Lower lobe of right lung (tissue), 2 donors: ENCODE measurements around the gene RNU2-1. TPM values are rescaled to one million over a fixed set of nuclear protein-coding genes. Genes with fewer than 3 reads are reported as not detected.
A peak's percentile ranks its signal among the peaks of the same experiment; 100 is the strongest.
"Not testable (repeated sequence)": the region's sequence is repeated elsewhere in the genome, so short reads cannot be mapped to it uniquely, and the experiment has no call there.

ENCODE experiments used
- ATAC-seq, 2 donors: fragments of 200-7000 bp; cut with Tn5 transposase; one replicate each; pipeline ENCODE4 v1.9.1; 2020 to 2022; ENCODE audit warnings: mild to moderate bottlenecking in 2 of 2, moderate library complexity in 2 of 2
- DNase-seq: peaks from one replicate; pipeline ENCODE4 v3.0.0-alpha.2; 2020
- H3K27ac ChIP-seq: fragments of 200-600 bp; one replicate; pipeline ENCODE4 v1.8.0; 2022
- H3K27me3 ChIP-seq: fragments of 200-600 bp; one replicate; pipeline ENCODE4 v1.8.0; 2022; ENCODE audit warnings: low read depth
- H3K36me3 ChIP-seq: fragments of 200-600 bp; one replicate; pipeline ENCODE4 v1.8.0; 2022; ENCODE audit warnings: mild to moderate bottlenecking
- H3K4me1 ChIP-seq: fragments of 200-600 bp; one replicate; pipeline ENCODE4 v1.8.0; 2022
- H3K4me3 ChIP-seq: fragments of 200-600 bp; one replicate; pipeline ENCODE4 v1.8.0; 2022; ENCODE audit warnings: mild to moderate bottlenecking
- H3K9me3 ChIP-seq: fragments of 200-600 bp; one replicate; pipeline ENCODE4 v1.8.0; 2022
- intact Hi-C: fragments of 100-400 bp; cut with DNase I; formaldehyde crosslinking; loops from one replicate; pipeline ENCODE4 v1.11.0; 2022
- long read RNA-seq: library from polyadenylated mRNA; unstranded; transcript quantifications from one replicate; pipeline ENCODE4 v2.0.0, GENCODE V29; 2021
- total RNA-seq: library from RNA; stranded (reverse); fragmentation: NEBNext Ultra II Directional; extraction: Animal tissue kit (Norgen Biotek cat#: 25700); gene quantifications from one replicate; pipeline ENCODE4 v1.2.1, GENCODE V29; 2021
- donor health status: DM: no; HTN: yes; CAD: no; lungs with severe emphysema.

RNU2-1 gene
- total RNA-seq = 8,279 TPM
- long read RNA-seq = 0 reads

DNA sequence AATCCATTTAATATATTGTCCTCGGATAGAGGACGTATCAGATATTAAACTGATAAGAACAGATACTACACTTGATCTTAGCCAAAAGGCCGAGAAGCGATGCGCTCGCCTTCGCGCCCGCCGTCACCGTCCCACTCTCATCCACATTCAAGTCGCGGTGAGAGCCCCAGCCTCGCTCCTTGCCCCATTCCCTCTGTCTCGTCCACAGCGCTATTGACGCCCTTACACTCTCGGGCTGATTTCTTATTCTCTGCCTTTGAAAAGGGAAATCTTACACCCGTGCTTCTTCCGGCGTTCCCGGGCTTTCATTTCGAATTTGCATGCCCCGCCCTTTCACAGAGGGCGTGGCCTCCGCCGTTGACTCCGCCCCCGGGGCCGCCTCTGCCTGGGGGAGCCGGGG, at the start of gene RNU2-1:
TSS of gene RNU2-1 (minus strand) at position 101 of the 400 bp plus-strand sequence.
- H3K4me3 ChIP-seq, H3K9me3 ChIP-seq, ATAC-seq, H3K4me1 ChIP-seq, DNase-seq, H3K36me3 ChIP-seq, H3K27ac ChIP-seq, H3K27me3 ChIP-seq, intact Hi-C loops: not testable (repeated sequence)

DNA sequence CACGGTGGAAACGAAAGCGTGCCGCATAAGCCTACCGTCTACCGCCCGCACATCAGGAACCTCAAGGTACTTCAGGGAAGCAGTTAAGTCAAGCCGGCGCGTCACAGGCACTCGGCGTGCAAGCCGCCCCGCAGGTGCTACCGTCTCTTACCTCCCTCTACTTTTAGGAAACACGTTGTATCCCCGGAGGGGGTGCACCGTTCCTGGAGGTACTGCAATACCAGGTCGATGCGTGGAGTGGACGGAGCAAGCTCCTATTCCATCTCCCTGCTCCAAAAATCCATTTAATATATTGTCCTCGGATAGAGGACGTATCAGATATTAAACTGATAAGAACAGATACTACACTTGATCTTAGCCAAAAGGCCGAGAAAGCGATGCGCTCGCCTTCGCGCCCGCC, 39.1 kb upstream of the RNU2-1 start:
- H3K9me3 ChIP-seq, intact Hi-C loops, H3K27ac ChIP-seq, H3K36me3 ChIP-seq, H3K27me3 ChIP-seq, H3K4me3 ChIP-seq, H3K4me1 ChIP-seq, DNase-seq: not testable (repeated sequence)
- peak in 1 of 2 donors; percentile 12 for ATAC-seq

DNA sequence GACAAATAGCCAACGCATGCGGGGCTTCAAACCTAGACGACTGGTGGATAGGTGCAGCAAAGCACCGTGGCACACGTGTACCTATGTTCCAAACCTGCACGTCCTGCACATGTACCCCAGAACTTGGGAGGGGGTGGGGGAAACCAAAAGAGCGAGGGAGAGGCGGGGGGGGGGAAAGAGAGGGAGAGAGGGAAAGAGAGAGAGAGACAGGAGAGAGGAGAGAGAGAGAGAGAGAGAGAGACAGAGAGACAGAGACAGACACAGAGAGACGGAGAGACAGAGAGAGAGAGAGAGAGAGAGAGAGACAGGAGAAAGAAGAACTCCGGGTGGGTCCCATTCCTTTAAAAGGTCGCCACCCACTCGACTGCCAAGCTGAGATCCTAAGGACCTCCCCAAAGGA, 38.7 kb upstream of the RNU2-1 start:
- H3K36me3 ChIP-seq, H3K27ac ChIP-seq, intact Hi-C loops, ATAC-seq, H3K4me1 ChIP-seq, DNase-seq, H3K9me3 ChIP-seq, H3K27me3 ChIP-seq, H3K4me3 ChIP-seq: not testable (repeated sequence)

DNA sequence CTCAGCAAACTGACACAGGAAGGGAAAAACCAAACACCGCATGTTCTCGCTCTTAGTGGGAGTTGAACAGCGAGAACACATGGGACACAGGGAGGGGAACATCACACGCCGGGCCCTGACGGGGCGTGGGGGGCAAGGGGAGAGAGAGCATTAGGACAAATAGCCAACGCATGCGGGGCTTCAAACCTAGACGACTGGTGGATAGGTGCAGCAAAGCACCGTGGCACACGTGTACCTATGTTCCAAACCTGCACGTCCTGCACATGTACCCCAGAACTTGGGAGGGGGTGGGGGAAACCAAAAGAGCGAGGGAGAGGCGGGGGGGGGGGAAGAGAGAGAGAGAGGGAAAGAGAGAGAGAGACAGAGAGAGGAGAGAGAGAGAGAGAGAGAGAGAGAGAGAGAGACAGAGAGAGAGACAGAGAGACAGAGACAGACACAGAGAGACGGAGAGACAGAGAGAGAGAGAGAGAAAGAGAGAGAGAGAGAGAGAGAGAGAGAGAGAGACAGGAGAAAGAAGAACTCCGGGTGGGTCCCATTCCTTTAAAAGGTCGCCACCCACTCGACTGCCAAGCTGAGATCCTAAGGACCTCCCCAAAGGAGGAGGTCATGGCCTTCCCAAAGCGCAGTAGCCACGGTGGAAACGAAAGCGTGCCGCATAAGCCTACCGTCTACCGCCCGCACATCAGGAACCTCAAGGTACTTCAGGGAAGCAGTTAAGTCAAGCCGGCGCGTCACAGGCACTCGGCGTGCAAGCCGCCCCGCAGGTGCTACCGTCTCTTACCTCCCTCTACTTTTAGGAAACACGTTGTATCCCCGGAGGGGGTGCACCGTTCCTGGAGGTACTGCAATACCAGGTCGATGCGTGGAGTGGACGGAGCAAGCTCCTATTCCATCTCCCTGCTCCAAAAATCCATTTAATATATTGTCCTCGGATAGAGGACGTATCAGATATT, 37.1 kb upstream of the RNU2-1 start:
- H3K9me3 ChIP-seq, H3K4me1 ChIP-seq, H3K27me3 ChIP-seq, DNase-seq, H3K27ac ChIP-seq, intact Hi-C loops, H3K36me3 ChIP-seq, H3K4me3 ChIP-seq: not testable (repeated sequence)
- peak in 1 of 2 donors; percentile 14 for ATAC-seq

DNA sequence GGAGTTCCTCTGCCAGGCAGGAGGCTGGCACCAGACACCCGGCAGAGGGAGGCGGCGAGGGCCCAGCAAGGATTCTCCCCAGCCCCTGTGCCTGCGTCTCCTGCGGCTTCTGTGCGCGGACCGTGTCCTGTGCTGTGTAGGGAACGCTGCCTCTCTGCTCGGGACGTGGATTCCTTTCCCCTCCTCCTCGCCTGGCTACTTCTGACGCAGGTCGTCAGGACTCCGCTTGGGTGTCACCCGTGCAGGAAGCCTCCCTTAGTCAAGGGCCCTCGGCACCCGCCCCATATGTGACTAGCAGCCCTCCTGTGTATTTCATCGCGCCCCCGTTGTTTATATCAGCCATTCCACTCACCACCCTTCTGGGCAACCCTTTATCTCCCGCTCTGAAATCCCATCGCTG, 12.7 kb upstream of the RNU2-1 start:
- intact Hi-C loops, H3K36me3 ChIP-seq, H3K4me1 ChIP-seq, ATAC-seq, H3K9me3 ChIP-seq, DNase-seq, H3K27me3 ChIP-seq: not testable (repeated sequence)
- Histone ChIP-seq H3K27ac (peak overlapping the region; percentile 56), H3K4me3 (peak overlapping the region; percentile 25)

DNA sequence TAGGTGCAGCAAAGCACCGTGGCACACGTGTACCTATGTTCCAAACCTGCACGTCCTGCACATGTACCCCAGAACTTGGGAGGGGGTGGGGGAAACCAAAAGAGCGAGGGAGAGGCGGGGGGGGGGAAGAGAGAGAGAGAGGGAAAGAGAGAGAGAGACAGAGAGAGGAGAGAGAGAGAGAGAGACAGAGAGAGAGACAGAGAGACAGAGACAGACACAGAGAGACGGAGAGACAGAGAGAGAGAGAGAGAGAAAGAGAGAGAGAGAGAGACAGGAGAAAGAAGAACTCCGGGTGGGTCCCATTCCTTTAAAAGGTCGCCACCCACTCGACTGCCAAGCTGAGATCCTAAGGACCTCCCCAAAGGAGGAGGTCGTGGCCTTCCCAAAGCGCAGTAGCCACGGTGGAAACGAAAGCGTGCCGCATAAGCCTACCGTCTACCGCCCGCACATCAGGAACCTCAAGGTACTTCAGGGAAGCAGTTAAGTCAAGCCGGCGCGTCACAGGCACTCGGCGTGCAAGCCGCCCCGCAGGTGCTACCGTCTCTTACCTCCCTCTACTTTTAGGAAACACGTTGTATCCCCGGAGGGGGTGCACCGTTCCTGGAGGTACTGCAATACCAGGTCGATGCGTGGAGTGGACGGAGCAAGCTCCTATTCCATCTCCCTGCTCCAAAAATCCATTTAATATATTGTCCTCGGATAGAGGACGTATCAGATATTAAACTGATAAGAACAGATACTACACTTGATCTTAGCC, 7.0 kb upstream of the RNU2-1 start:
- H3K36me3 ChIP-seq, DNase-seq, H3K27me3 ChIP-seq, H3K4me3 ChIP-seq, H3K4me1 ChIP-seq, H3K9me3 ChIP-seq, H3K27ac ChIP-seq, intact Hi-C loops: not testable (repeated sequence)
- ATAC-seq = peak in 1 of 2 donors; percentile 44

DNA sequence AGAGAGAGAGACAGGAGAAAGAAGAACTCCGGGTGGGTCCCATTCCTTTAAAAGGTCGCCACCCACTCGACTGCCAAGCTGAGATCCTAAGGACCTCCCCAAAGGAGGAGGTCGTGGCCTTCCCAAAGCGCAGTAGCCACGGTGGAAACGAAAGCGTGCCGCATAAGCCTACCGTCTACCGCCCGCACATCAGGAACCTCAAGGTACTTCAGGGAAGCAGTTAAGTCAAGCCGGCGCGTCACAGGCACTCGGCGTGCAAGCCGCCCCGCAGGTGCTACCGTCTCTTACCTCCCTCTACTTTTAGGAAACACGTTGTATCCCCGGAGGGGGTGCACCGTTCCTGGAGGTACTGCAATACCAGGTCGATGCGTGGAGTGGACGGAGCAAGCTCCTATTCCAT, 5.8 kb upstream of the RNU2-1 start:
- intact Hi-C loops, DNase-seq, H3K27me3 ChIP-seq, H3K36me3 ChIP-seq, H3K4me3 ChIP-seq, ATAC-seq, H3K9me3 ChIP-seq, H3K27ac ChIP-seq, H3K4me1 ChIP-seq: not testable (repeated sequence)

DNA sequence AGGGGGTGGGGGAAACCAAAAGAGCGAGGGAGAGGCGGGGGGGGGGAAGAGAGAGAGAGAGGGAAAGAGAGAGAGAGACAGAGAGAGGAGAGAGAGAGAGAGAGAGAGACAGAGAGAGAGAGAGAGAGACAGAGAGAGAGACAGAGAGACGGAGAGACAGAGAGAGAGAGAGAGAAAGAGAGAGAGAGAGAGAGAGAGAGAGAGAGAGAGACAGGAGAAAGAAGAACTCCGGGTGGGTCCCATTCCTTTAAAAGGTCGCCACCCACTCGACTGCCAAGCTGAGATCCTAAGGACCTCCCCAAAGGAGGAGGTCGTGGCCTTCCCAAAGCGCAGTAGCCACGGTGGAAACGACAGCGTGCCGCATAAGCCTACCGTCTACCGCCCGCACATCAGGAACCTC, 514 bp downstream of the RNU2-1 start:
- H3K27ac ChIP-seq, DNase-seq, ATAC-seq, H3K36me3 ChIP-seq, H3K4me3 ChIP-seq, H3K4me1 ChIP-seq, H3K9me3 ChIP-seq, H3K27me3 ChIP-seq, intact Hi-C loops: not testable (repeated sequence)

DNA sequence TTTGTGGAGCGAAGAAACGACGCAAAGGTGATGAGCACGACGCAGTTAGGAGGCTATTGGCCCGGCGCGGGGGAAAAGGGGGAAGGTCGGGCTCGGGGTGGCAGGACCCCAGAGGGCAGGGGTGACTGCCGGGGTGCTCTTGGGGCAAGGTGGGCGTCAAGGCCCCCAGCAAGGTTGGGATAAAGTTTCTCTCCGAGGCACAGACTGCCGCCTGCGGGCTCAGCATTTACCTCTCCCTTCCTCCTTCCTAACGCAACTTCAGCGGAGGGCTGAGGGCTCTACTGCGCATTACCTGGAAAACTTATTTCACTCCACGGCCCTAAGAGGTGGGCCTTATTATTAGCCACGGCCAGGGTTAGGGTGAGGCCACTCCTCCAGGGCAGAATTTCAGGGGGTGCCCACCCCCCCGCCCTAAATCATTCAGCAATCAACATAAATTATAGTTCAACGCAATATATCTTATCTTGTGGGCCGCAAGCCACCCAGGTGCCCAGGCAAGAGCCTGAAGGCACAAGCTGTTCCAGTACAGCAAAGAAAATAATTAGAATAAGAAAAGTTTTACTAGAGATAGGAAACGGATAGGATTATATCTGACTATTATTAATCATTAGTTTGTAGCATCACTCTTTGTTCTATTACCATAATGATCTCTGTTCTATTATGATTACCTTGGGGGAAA, 1.6 kb downstream of the RNU2-1 start:
- peak overlapping the region; percentile 12 for H3K27ac ChIP-seq
- ATAC-seq, H3K4me3 ChIP-seq: not testable (repeated sequence)

DNA sequence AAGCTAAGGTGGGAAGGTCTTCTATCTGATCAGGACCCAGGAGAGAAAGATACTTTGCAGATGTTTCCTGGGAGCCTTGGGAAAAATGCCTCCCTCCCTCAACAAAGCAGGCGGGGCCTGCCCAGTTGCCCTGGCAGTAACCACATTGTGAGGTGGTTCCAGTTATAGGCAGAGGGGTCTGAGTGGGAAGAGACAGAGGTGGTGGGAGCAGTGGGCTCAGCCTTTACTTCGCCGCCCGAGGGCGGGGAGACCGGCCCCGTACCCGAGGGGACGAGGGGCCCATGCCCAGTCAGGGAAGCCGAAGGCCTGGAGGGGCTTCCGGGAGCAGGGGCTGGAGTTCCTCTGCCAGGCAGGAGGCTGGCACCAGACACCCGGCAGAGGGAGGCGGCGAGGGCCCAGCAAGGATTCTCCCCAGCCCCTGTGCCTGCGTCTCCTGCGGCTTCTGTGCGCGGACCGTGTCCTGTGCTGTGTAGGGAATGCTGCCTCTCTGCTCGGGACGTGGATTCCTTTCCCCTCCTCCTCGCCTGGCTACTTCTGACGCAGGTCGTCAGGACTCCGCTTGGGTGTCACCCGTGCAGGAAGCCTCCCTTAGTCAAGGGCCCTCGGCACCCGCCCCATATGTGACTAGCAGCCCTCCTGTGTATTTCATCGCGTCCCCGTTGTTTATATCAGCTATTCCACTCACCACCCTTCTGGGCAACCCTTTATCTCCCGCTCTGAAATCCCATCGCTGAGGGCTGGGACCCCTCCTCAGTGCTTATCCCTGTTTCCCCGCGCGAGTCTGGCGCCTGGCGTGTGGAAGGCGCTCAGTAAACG, 2.4 kb downstream of the RNU2-1 start:
- H3K36me3 ChIP-seq, H3K27me3 ChIP-seq, DNase-seq, H3K4me1 ChIP-seq, intact Hi-C loops, H3K27ac ChIP-seq, H3K9me3 ChIP-seq, H3K4me3 ChIP-seq: not testable (repeated sequence)
- ATAC-seq = peak in 1 of 2 donors; percentile 71

More for the DNA sequence above, 1.6 kb downstream of the RNU2-1 start:
- intact Hi-C loops, H3K4me1 ChIP-seq, H3K9me3 ChIP-seq, H3K36me3 ChIP-seq, H3K27me3 ChIP-seq: not testable (repeated sequence)
- peak; percentile 56 for DNase-seq

DNA sequence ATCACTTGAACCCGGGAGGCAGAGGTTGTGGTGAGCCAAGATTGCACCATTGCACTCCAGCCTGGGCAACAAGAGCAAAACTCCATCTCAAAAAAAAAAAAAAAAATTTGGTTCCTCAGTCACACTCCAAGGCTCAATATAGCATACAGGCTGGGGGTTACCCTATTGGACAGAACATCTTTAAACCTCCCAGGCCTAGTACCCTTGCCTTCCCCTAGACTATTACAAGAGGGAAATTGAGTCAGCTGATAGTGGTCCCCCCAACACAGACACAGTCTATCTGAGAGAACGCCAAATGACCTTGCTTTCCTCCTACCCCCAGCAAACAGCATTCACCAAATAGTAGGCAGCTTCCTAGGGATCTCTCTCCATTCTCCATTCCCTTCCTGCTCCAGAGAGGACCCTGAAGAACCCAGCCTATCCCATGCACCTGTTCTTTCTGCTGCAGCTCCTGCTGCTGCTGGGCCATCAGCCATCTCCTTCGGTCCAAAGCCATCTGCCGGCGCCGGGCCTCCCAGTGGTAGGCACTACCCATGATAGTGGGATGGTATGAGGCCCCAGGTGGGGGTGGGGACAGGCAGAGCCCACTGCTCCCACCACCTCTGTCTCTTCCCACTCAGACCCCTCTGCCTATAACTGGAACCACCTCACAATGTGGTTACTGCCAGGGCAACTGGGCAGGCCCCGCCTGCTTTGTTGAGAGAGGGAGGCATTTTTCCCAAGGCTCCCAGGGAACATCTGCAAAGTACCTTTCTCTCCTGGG, 5.6 kb downstream of the RNU2-1 start, which contains the start of gene CCDC200:
TSS of gene CCDC200 (minus strand) at position 604 of the 763 bp plus-strand sequence. CDS start at position 535, 69 bp downstream.
- intact Hi-C loops, H3K4me1 ChIP-seq, H3K27me3 ChIP-seq, DNase-seq, H3K27ac ChIP-seq, H3K4me3 ChIP-seq, H3K9me3 ChIP-seq: not testable (repeated sequence)
- ATAC-seq = peak in 1 of 2 donors; percentile 51
- H3K36me3 ChIP-seq = peaks cover 11% of the 10 kb centered on the region
